DND-41 (cell line): ENCODE results near the gene ZBTB45.

ENCODE experiments used
- CTCF ChIP-seq: IDR thresholded peaks from 2 replicates; pipeline ENCODE4 v1.5.1; 2012; ENCODE audit warnings: borderline replicate concordance, low read length, moderate library complexity, mild to moderate bottlenecking; ENCODE audit not compliant: poor library complexity, severe bottlenecking; ENCODE audit errors: extremely low read depth
- EZH2 ChIP-seq: IDR thresholded peaks from 3 replicates; pipeline ENCODE4 v1.6.1; 2012; ENCODE audit warnings: borderline replicate concordance, low read depth, mild to moderate bottlenecking, moderate library complexity, low read length, inconsistent platforms; ENCODE audit not compliant: severe bottlenecking

- no peak for TF ChIP-seq EZH2
- TF ChIP-seq CTCF = no peak
These were observed 49.0 kb upstream of the ZBTB45 start for GRCh38 chr19:58568453-58569130.
